ENCODE data around the gene UTP4. TPM values are rescaled to one million over a fixed set of nuclear protein-coding genes. Genes with fewer than 3 reads are reported as not detected.

Gene UTP4
- total RNA-seq, 4 donors from 2014 or later, result 25.1 to 41.7 (median 34.8) TPM

DNA sequence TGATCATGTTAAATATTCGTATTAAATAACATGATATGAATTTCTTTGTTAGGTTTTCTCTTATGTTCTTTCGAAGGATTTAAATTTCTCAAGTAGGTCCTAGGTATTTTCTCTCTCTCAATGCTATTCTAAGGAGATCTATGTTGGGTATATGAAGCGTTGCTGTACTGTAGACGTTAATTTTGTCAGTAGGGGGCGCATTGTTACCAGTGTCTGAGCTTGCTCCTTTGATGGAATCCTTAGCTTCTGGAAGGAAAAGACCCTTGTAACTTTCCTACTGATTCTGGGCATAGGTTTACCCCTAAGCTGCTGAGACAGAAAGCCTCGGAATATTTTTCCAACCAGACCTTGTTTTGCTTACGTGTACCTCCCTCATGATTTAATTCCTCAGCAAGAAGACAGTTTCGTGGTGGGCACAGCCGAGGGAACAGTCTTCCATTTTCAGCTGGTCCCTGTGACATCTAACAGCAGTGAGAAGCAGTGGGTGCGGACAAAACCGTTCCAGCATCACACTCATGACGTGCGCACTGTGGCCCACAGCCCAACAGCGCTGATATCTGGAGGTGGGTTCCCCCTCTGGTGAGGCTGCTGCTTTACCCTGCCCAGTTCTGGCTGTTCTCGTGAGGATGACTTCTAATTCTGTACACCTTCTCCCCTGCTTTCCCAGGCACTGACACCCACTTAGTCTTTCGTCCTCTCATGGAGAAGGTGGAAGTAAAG, 17.9 kb downstream of the UTP4 start:
- Histone ChIP-seq H3K27ac (no peak overlapping the region), H3K27me3 (no peaks in the 10 kb centered on the region), H3K4me1 (no peaks in the 10 kb centered on the region), H3K36me3 (peaks cover 68% of the 10 kb centered on the region), H3K9me3 (no peaks in the 10 kb centered on the region), H3K4me3 (no peak overlapping the region)
- no peak for TF ChIP-seq EP300 (IDR thresholded peaks at IDR 0.05)
- TF ChIP-seq, protein P1, sequence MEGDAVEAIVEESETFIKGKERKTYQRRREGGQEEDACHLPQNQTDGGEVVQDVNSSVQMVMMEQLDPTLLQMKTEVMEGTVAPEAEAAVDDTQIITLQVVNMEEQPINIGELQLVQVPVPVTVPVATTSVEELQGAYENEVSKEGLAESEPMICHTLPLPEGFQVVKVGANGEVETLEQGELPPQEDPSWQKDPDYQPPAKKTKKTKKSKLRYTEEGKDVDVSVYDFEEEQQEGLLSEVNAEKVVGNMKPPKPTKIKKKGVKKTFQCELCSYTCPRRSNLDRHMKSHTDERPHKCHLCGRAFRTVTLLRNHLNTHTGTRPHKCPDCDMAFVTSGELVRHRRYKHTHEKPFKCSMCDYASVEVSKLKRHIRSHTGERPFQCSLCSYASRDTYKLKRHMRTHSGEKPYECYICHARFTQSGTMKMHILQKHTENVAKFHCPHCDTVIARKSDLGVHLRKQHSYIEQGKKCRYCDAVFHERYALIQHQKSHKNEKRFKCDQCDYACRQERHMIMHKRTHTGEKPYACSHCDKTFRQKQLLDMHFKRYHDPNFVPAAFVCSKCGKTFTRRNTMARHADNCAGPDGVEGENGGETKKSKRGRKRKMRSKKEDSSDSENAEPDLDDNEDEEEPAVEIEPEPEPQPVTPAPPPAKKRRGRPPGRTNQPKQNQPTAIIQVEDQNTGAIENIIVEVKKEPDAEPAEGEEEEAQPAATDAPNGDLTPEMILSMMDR (IDR thresholded peaks at IDR 0.05), result peak; percentile 58 to 61
- DNase-seq (ENCODE audit: low spot score in 2 of 2), result no peak
- WGBS, result 58% methylated on average over 16 of the region's 16 CpGs

DNA sequence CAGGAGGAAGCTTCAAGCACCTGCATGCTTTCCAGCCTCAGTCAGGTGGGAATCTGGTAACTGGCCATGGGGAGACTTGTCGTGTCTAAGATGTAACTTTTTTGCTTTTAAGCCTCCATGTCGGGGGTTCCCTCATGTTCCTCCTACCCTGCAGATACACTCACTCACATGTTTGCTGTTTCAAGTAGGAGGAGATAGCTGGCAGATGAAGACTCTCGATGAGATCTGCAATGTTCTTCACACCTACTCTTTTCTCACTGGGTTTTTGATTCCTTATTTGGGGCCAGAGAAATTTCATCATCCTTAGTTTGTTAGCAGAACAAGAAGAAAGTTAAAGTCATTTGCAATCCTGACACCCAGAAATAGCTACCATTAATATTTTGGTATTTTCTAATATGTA, 24.7 kb downstream of the UTP4 start:
- no peaks in the 10 kb centered on the region for H3K4me1 ChIP-seq
- H3K27ac ChIP-seq, result no peak overlapping the region
- TF ChIP-seq EP300 (IDR thresholded peaks at IDR 0.05), result no peak
- TF ChIP-seq POLR2A (IDR thresholded peaks at IDR 0.05), result no peak
- TF ChIP-seq, protein P1 (IDR thresholded peaks at IDR 0.05), result no peak
- no peak for TF ChIP-seq POLR2AphosphoS5 (IDR thresholded peaks at IDR 0.05)
- peaks cover 89% of the 10 kb centered on the region for H3K36me3 ChIP-seq
- H3K4me3 ChIP-seq, result no peak overlapping the region
- no peak for DNase-seq (ENCODE audit: low spot score in 2 of 2)
- WGBS, result 80% methylated on average over 3 of the region's 3 CpGs
- no peaks in the 10 kb centered on the region for H3K27me3 ChIP-seq
- no peaks in the 10 kb centered on the region for H3K9me3 ChIP-seq

DNA sequence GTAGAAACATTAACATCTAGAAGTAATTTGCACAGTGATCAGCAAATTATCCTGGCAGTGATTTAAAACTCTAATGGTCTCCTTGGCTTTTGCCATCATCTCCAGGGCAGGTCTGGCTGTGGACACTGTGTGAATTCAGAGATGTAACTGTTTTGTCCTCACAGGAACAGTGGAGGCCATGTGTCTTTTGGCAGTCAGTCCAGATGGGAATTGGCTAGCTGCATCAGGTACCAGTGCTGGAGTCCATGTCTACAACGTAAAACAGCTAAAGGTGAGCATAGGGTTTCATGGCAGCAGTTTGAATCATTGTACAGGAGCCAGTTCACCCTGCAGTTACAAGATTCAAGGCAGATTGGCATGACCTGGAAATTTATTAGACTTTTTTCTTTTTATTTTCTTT, 27.7 kb downstream of the UTP4 start:
- WGBS, result 100% methylated on average over 1 of the region's 1 CpG
- no peak overlapping the region for H3K27ac ChIP-seq
- no peaks in the 10 kb centered on the region for H3K27me3 ChIP-seq
- no peak overlapping the region for H3K4me3 ChIP-seq
- no peak for TF ChIP-seq EP300 (IDR thresholded peaks at IDR 0.05)
- no peak for TF ChIP-seq POLR2AphosphoS5 (IDR thresholded peaks at IDR 0.05)
- TF ChIP-seq POLR2A (IDR thresholded peaks at IDR 0.05), result no peak
- TF ChIP-seq, protein P1 (IDR thresholded peaks at IDR 0.05), result no peak
- H3K36me3 ChIP-seq, result peaks cover 83% of the 10 kb centered on the region
- no peak for DNase-seq (ENCODE audit: low spot score in 2 of 2)
- H3K9me3 ChIP-seq, result no peaks in the 10 kb centered on the region
- no peaks in the 10 kb centered on the region for H3K4me1 ChIP-seq

DNA sequence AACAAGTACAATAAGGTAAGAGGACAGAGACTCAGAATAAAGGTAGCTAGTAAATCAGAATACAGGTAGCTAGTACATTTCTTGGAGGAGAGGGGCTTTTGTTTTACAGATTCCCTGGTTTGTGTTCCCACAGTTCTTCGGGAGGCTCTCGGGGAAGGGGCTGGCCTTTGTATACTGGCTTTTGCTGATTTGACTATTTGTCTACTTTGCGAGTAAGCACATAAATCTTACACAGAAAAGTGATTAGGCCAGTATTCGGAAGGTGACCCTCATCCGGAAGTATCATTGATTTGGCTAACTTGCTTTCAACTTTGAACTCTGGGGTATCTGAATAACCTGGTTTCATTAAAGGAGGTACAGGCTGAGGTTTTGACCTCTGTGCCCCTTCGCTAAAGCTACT, 33.1 kb downstream of the UTP4 start:
- H3K4me1 ChIP-seq, result no peaks in the 10 kb centered on the region
- H3K4me3 ChIP-seq, result no peak overlapping the region
- TF ChIP-seq POLR2A (IDR thresholded peaks at IDR 0.05) (no peak), POLR2AphosphoS5 (IDR thresholded peaks at IDR 0.05) (no peak), EP300 (IDR thresholded peaks at IDR 0.05) (no peak)
- TF ChIP-seq, protein P1 (IDR thresholded peaks at IDR 0.05), result no peak
- H3K27ac ChIP-seq, result no peak overlapping the region
- H3K27me3 ChIP-seq, result no peaks in the 10 kb centered on the region
- no peak for DNase-seq (ENCODE audit: low spot score in 2 of 2)
- no peaks in the 10 kb centered on the region for H3K9me3 ChIP-seq
- 93% methylated on average over 6 of the region's 6 CpGs for WGBS
- peaks cover 78% of the 10 kb centered on the region for H3K36me3 ChIP-seq

DNA sequence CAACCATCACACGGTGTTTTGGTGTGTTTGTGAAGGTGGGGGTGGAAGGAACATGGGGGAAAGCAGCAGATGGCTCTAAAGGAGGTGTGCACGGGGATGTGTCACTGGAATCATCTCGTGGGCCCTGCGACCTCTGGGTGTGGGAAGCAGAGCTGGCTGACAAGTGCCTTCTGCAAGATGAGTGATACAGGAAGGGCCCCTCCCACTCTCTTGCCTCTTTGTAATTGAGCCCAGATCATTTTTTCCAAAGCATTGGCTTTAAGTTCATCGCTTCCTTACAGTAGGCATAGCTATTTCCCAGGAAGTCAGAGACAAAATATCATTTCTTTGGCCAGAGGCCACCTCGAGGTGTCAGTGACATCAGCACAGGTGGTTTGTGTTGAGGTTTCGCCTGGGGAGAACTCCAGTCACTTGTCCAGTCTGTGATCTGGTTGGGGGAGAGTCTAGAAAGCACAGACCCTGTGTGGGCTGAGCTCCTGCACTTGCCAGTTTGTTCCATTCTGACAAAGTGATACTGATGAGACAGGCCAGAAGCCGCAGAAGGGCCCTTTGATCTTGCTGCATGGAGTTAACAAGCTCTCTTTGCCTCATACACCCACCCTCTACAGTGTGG, 33.9 kb downstream of the UTP4 start:
- no peak for DNase-seq (ENCODE audit: low spot score in 2 of 2)
- TF ChIP-seq, protein P1 (IDR thresholded peaks at IDR 0.05), result no peak
- no peak for TF ChIP-seq POLR2A (IDR thresholded peaks at IDR 0.05)
- TF ChIP-seq POLR2AphosphoS5 (IDR thresholded peaks at IDR 0.05), result no peak
- TF ChIP-seq EP300 (IDR thresholded peaks at IDR 0.05), result no peak
- Histone ChIP-seq H3K36me3 (peaks cover 71% of the 10 kb centered on the region), H3K27me3 (no peaks in the 10 kb centered on the region), H3K27ac (no peak overlapping the region), H3K9me3 (no peaks in the 10 kb centered on the region), H3K4me3 (no peak overlapping the region), H3K4me1 (no peaks in the 10 kb centered on the region)
- 47% methylated on average over 8 of the region's 8 CpGs for WGBS

Data from suprapubic skin (tissue), 4 donors.